PFSK-1 (cell line): ENCODE data around the gene PITHD1.
A peak's percentile ranks its signal among the peaks of the same experiment; 100 is the strongest.

ENCODE experiments used
- FOXP2 ChIP-seq: optimal IDR thresholded peaks from 2 replicates; pipeline ENCODE3; 2011; ENCODE audit warnings: borderline replicate concordance, control low read depth, inconsistent platforms; ENCODE audit not compliant: insufficient read depth; ENCODE audit errors: extremely low read length, extremely low read depth
- POLR2AphosphoS5 ChIP-seq: IDR thresholded peaks from 2 replicates; pipeline ENCODE4 v1.6.1; 2012; ENCODE audit warnings: low read depth, mild to moderate bottlenecking, control low read depth, low read length, moderate library complexity
- REST ChIP-seq, 2 experiments: IDR thresholded peaks; 2 replicates each; pipeline versions ENCODE4 v1.6.1 to v1.8.0; 2011 to 2012; ENCODE audit warnings: low read depth in 2 of 2, low read length in 2 of 2, control low read depth in 1 of 2, inconsistent platforms in 1 of 2, mild to moderate bottlenecking in 1 of 2, moderate library complexity in 1 of 2; ENCODE audit not compliant: insufficient read depth in 1 of 2
- SIN3A ChIP-seq: IDR thresholded peaks from 2 replicates; pipeline ENCODE4 v1.6.1; 2012; ENCODE audit warnings: mild to moderate bottlenecking, low read length, moderate library complexity, borderline replicate concordance; ENCODE audit not compliant: insufficient read depth
- TAF1 ChIP-seq: IDR thresholded peaks from 2 replicates; pipeline ENCODE4 v1.6.1; 2012; ENCODE audit warnings: low read length, control low read depth, borderline replicate concordance; ENCODE audit not compliant: insufficient read depth

The PITHD1 gene

GRCh38 chr1:23823767-23824166, 45.5 kb downstream of the PITHD1 start:
- TF ChIP-seq TAF1 (no peak), SIN3A (no peak), FOXP2 (no peak), POLR2AphosphoS5 (no peak), REST (IDR thresholded peaks at IDR 0.05; ENCODE audit: insufficient read depth in 1 of 2, low read depth in 2 of 2, low read length in 2 of 2) (no peak)

GRCh38 chr1:23824711-23825075, 46.5 kb downstream of the PITHD1 start:
- TF ChIP-seq SIN3A (no peak), REST (IDR thresholded peaks at IDR 0.05; ENCODE audit: insufficient read depth in 1 of 2, low read depth in 2 of 2, low read length in 2 of 2) (no peak), TAF1 (no peak), FOXP2 (no peak), POLR2AphosphoS5 (no peak)

GRCh38 chr1:23825076-23825761, 47.0 kb downstream of the PITHD1 start, which contains the start of gene HMGCL:
TSS of gene HMGCL (minus strand) at chr1:23825429. CDS start at chr1:23825415, 14 bp downstream.
- peak; percentile 95; the same call in 1 of the 2 replicates for TF ChIP-seq TAF1
- peak; percentile 66; the same call in 1 of the 2 replicates for TF ChIP-seq SIN3A
- peak in 1 of 2 experiments; percentile 44; a peak in 1 of 4 replicates for TF ChIP-seq REST (IDR thresholded peaks at IDR 0.05; ENCODE audit: insufficient read depth in 1 of 2, low read depth in 2 of 2, low read length in 2 of 2)
- no peak for TF ChIP-seq FOXP2
- TF ChIP-seq POLR2AphosphoS5: peak; percentile 90

GRCh38 chr1:23825762-23826522, 47.7 kb downstream of the PITHD1 start:
- TF ChIP-seq POLR2AphosphoS5 (no peak), SIN3A (no peak), FOXP2 (no peak), REST (IDR thresholded peaks at IDR 0.05; ENCODE audit: insufficient read depth in 1 of 2, low read depth in 2 of 2, low read length in 2 of 2) (no peak), TAF1 (no peak)

- TF ChIP-seq FOXP2: no peak
- TF ChIP-seq SIN3A: no peak
- TF ChIP-seq POLR2AphosphoS5: no peak
- TF ChIP-seq REST (IDR thresholded peaks at IDR 0.05; ENCODE audit: insufficient read depth in 1 of 2, low read depth in 2 of 2, low read length in 2 of 2): no peak
- no peak for TF ChIP-seq TAF1
Observed at GRCh38 chr1:23827717-23828116, 49.5 kb downstream of the PITHD1 start.
